H9 (cell line): Measurements from ENCODE around the gene STAC2. TPM values are rescaled to one million over a fixed set of nuclear protein-coding genes. Genes with fewer than 3 reads are reported as not detected.

Source experiments
- DNase-seq: peaks from one replicate; pipeline ENCODE4 v3.0.0-alpha.2; 2017
- H2AFZ ChIP-seq: one replicate; pipeline ENCODE4 v1.6.1; 2013; ENCODE audit warnings: mild to moderate bottlenecking, low read length, control low read depth, moderate library complexity
- H2AK5ac ChIP-seq: 2 replicates; pipeline ENCODE4 v1.6.1; 2013; ENCODE audit warnings: low read length, control low read depth, mixed read lengths; ENCODE audit not compliant: insufficient read length
- H2BK120ac ChIP-seq: one replicate; pipeline ENCODE4 v1.6.1; 2013; ENCODE audit warnings: low read depth, mild to moderate bottlenecking, low read length, control low read depth, inconsistent platforms; ENCODE audit not compliant: poor library complexity, severe bottlenecking
- H2BK12ac ChIP-seq: 2 replicates; pipeline ENCODE4 v1.6.1; 2013; ENCODE audit warnings: low read length, control low read depth, mixed read lengths, low read depth; ENCODE audit not compliant: insufficient read length
- H2BK15ac ChIP-seq: 2 replicates; pipeline ENCODE4 v1.6.1; 2013; ENCODE audit warnings: low read depth, low read length, control low read depth
- H2BK20ac ChIP-seq: one replicate; pipeline ENCODE4 v1.6.1; 2013; ENCODE audit warnings: low read depth, mild to moderate bottlenecking, low read length, control low read depth, inconsistent platforms; ENCODE audit not compliant: poor library complexity, severe bottlenecking
- H2BK5ac ChIP-seq: 2 replicates; pipeline ENCODE4 v1.6.1; 2013; ENCODE audit warnings: low read length, control low read depth, mixed read lengths; ENCODE audit not compliant: insufficient read length
- H3K14ac ChIP-seq: 2 replicates; pipeline ENCODE4 v1.6.1; 2013; ENCODE audit warnings: low read length, control low read depth; ENCODE audit not compliant: insufficient read depth
- H3K18ac ChIP-seq: 2 replicates; pipeline ENCODE4 v1.6.1; 2013; ENCODE audit warnings: low read depth, mild to moderate bottlenecking, mixed read lengths, low read length, control low read depth; ENCODE audit not compliant: insufficient read length
- H3K23ac ChIP-seq: 2 replicates; pipeline ENCODE4 v1.6.1; 2013; ENCODE audit warnings: low read length, control low read depth, mixed read lengths, low read depth; ENCODE audit not compliant: insufficient read length
- H3K23me2 ChIP-seq: 2 replicates; pipeline ENCODE4 v1.6.1; 2013; ENCODE audit warnings: low read depth, mild to moderate bottlenecking, mixed read lengths, low read length, control low read depth; ENCODE audit not compliant: insufficient read length, poor library complexity, severe bottlenecking
- H3K27ac ChIP-seq: 2 replicates; pipeline ENCODE4 v1.5.1; 2013; ENCODE audit warnings: low read length, control low read depth, mixed read lengths, low read depth; ENCODE audit not compliant: insufficient read length
- H3K27me3 ChIP-seq: 2 replicates; pipeline ENCODE4 v1.6.1; 2013; ENCODE audit warnings: low read length, control low read depth, inconsistent platforms; ENCODE audit not compliant: insufficient read depth
- H3K4ac ChIP-seq: 2 replicates; pipeline ENCODE4 v1.6.1; 2013; ENCODE audit warnings: low read depth, mild to moderate bottlenecking, control low read depth, inconsistent platforms, low read length, moderate library complexity
- H3K4me1 ChIP-seq: 2 replicates; pipeline ENCODE4 v1.6.1; 2013; ENCODE audit warnings: low read length, control low read depth, inconsistent platforms; ENCODE audit not compliant: insufficient read depth
- H3K4me2 ChIP-seq: 2 replicates; pipeline ENCODE4 v1.6.1; 2013; ENCODE audit warnings: low read length, control low read depth, mixed read lengths; ENCODE audit not compliant: insufficient read length, insufficient read depth
- H3K56ac ChIP-seq: 2 replicates; pipeline ENCODE4 v1.6.1; 2013; ENCODE audit warnings: low read depth, mild to moderate bottlenecking, mixed read lengths, low read length, control low read depth; ENCODE audit not compliant: insufficient read length
- H3K79me1 ChIP-seq: 2 replicates; pipeline ENCODE4 v1.6.1; 2013; ENCODE audit warnings: low read depth, mild to moderate bottlenecking, moderate library complexity, low read length, control low read depth, inconsistent platforms; ENCODE audit not compliant: insufficient read depth, poor library complexity, severe bottlenecking
- H3K79me2 ChIP-seq: 2 replicates; pipeline ENCODE4 v1.6.1; 2013; ENCODE audit warnings: low read length, control low read depth, inconsistent platforms; ENCODE audit not compliant: insufficient read depth
- H3K9ac ChIP-seq: 2 replicates; pipeline ENCODE4 v1.6.1; 2013; ENCODE audit warnings: low read length, control low read depth, mixed read lengths; ENCODE audit not compliant: insufficient read length; ENCODE audit errors: extremely low read depth
- H3K9me3 ChIP-seq: one replicate; pipeline ENCODE4 v1.6.1; 2013; ENCODE audit warnings: low read depth, low read length, inconsistent platforms; ENCODE audit not compliant: control insufficient read depth
- H3T11ph ChIP-seq: one replicate; pipeline ENCODE4 v1.6.1; 2013; ENCODE audit warnings: mild to moderate bottlenecking, low read length, control low read depth, inconsistent platforms
- H4K20me1 ChIP-seq: one replicate; pipeline ENCODE4 v1.6.1; 2013; ENCODE audit not compliant: control insufficient read depth, insufficient read length, insufficient read depth
- H4K5ac ChIP-seq: 2 replicates; pipeline ENCODE4 v1.6.1; 2013; ENCODE audit warnings: low read depth, mild to moderate bottlenecking, mixed read lengths, low read length, control low read depth; ENCODE audit not compliant: insufficient read length
- H4K8ac ChIP-seq: replicated peaks from 2 replicates; pipeline ENCODE4 v1.6.1; 2013; ENCODE audit warnings: low read length, control low read depth, mixed read lengths, low read depth; ENCODE audit not compliant: insufficient read length
- H4K91ac ChIP-seq: 2 replicates; pipeline ENCODE4 v1.6.1; 2013; ENCODE audit warnings: low read depth, mild to moderate bottlenecking, moderate library complexity, mixed read lengths, low read length, control low read depth; ENCODE audit not compliant: insufficient read length
- H3K27ac Mint-ChIP-seq, 3 experiments: 2 replicates in 2 of 3; 3 replicates in 1 of 3; pipeline ENCODE4 v1.8.0; 2020 to 2021; ENCODE audit warnings: mixed read lengths in 3 of 3, mild to moderate bottlenecking in 1 of 3, moderate library complexity in 1 of 3
- H3K27me3 Mint-ChIP-seq: 2 replicates; pipeline ENCODE4 v1.8.0; 2021; ENCODE audit warnings: low read depth, mild to moderate bottlenecking, moderate library complexity, mixed read lengths
- H3K36me3 Mint-ChIP-seq, 3 experiments: 2 replicates in 2 of 3; 3 replicates in 1 of 3; pipeline ENCODE4 v1.8.0; 2020 to 2021; ENCODE audit warnings: low read depth in 3 of 3, mixed read lengths in 3 of 3; ENCODE audit not compliant: insufficient read depth in 1 of 3
- H3K4me1 Mint-ChIP-seq, 2 experiments: 2 replicates each; pipeline ENCODE4 v1.8.0; 2020; ENCODE audit warnings: mixed read lengths in 2 of 2
- H3K4me3 Mint-ChIP-seq, 2 experiments: 2 replicates in 1 of 2; 3 replicates in 1 of 2; pipeline ENCODE4 v1.8.0; 2020 to 2021; ENCODE audit warnings: mild to moderate bottlenecking in 2 of 2, mixed read lengths in 2 of 2, moderate library complexity in 1 of 2
- H3K9me3 Mint-ChIP-seq, 2 experiments: 2 replicates in 1 of 2; 3 replicates in 1 of 2; pipeline ENCODE4 v1.8.0; 2020; ENCODE audit warnings: mild to moderate bottlenecking in 2 of 2, mixed read lengths in 2 of 2, moderate library complexity in 1 of 2
- CTCF ChIP-seq: fragments of 200-600 bp; sonication (generic); conservative IDR thresholded peaks from 3 replicates; pipeline ENCODE4 v1.8.0; 2021; ENCODE audit warnings: antibody characterized with exemption, mild to moderate bottlenecking
- WGBS: extraction: QIAGEN DNeasy Blood & Tissue Kit; methylation state at CpG from one replicate; pipeline ENCODE4 v1.1.7; 2013; ENCODE audit warnings: missing lambda C conversion rate, low lambda C conversion rate, mixed read lengths; ENCODE audit not compliant: insufficient read length; ENCODE audit errors: extremely low coverage; 5-methylcytosine and 5-hydroxymethylcytosine counted together
- total RNA-seq: library from RNA; stranded (reverse); gene quantifications from 2 replicates; pipeline ENCODE4 v1.2.1, GENCODE V29; 2021

STAC2 gene
- total RNA-seq, 1 experiment from 2014 or later = 2.5 TPM

GRCh38 chr17:39208136-39208535, 17.6 kb downstream of the STAC2 start:
- Histone ChIP-seq H4K20me1 (no peaks in the 10 kb centered on the region), H2BK15ac (no peak overlapping the region), H3K27me3 (no peaks in the 10 kb centered on the region), H3K27ac (no peak overlapping the region), H2AK5ac (no peak overlapping the region), H3K4me2 (no peak overlapping the region), H3K56ac (no peak overlapping the region), H3K79me2 (no peaks in the 10 kb centered on the region), H2BK5ac (no peak overlapping the region), H2BK120ac (no peak overlapping the region), H3K14ac (no peak overlapping the region), H3K9ac (no peak overlapping the region), H3K79me1 (no peaks in the 10 kb centered on the region), H4K5ac (no peak overlapping the region), H3K23me2 (peaks cover 6% of the 10 kb centered on the region), H3K9me3 (no peaks in the 10 kb centered on the region), H2BK20ac (no peak overlapping the region), H3K4ac (no peak overlapping the region), H3K4me1 (no peaks in the 10 kb centered on the region; the same call in 1 of the 2 replicates), H4K91ac (no peak overlapping the region), H3T11ph (no peak overlapping the region), H2BK12ac (no peak overlapping the region), H2AFZ (no peak overlapping the region), H3K18ac (no peak overlapping the region), H3K23ac (no peak overlapping the region), H4K8ac (no peak overlapping the region)
- Mint-ChIP-seq H3K4me3 (no peak overlapping the region), H3K9me3 (no peaks in the 10 kb centered on the region), H3K27me3 (peaks cover 16% of the 10 kb centered on the region), H3K27ac (no peak overlapping the region), H3K4me1 (peaks cover 24 to 49% of the 10 kb centered on the region in 2 experiments), H3K36me3 (peaks cover 16 to 21% (median 20%) of the 10 kb centered on the region in 3 experiments)
- no peak for DNase-seq
- WGBS = no CpG with 5 or more reads among the region's 7 CpGs
- TF ChIP-seq CTCF = no peak
